ENCODE measurements around the gene TDP1. TPM values are rescaled to one million over a fixed set of nuclear protein-coding genes. Genes with fewer than 3 reads are reported as not detected.

Gene TDP1
- total and polyA plus RNA-seq, 2 of the 13 experiments (the other 11 are each of a cell fraction or from before 2014, with no cell fraction given): 16.4 to 31.2 TPM

GRCh38 chr14:89911010-89911919 lies 44.5 kb upstream of the TDP1 start (continued):
- no peak for TF ChIP-seq CREBL2 (CRISPR knock-in tag; IDR thresholded peaks at IDR 0.05; ENCODE audit: borderline replicate concordance)
- TF ChIP-seq ZNF205 (CRISPR knock-in tag; IDR thresholded peaks at IDR 0.05): no peak
- no peak for TF ChIP-seq ZNF567 (CRISPR knock-in tag; IDR thresholded peaks at IDR 0.05; ENCODE audit: borderline replicate concordance)
- TF ChIP-seq ZNF761 (CRISPR knock-in tag; conservative IDR thresholded peaks at IDR 0.05): no peak; the same call in 1 of the 2 replicates
- 0 out of 2 replicates have a peak, but pooled peaks have one; percentile 40 for TF ChIP-seq ZNF343 (CRISPR knock-in tag; IDR thresholded peaks at IDR 0.05)
- TF ChIP-seq ZNF333 (CRISPR knock-in tag; IDR thresholded peaks at IDR 0.05; ENCODE audit: borderline replicate concordance): no peak
- TF ChIP-seq ARID4A (CRISPR knock-in tag; IDR thresholded peaks at IDR 0.05; ENCODE audit: borderline replicate concordance): peak; percentile 34; the same call in 1 of the 2 replicates
- peak; percentile 81 for TF ChIP-seq FOXP4 (CRISPR knock-in tag; IDR thresholded peaks at IDR 0.05)
- no peak for TF ChIP-seq LBX2 (CRISPR knock-in tag; IDR thresholded peaks at IDR 0.05; ENCODE audit: borderline replicate concordance)
- TF ChIP-seq MED1 (CRISPR knock-in tag; IDR thresholded peaks at IDR 0.05): peak; percentile 86
- no peak for TF ChIP-seq PRDM10 (CRISPR knock-in tag; IDR thresholded peaks at IDR 0.05; ENCODE audit: low read depth)

Measured in HepG2 (cell line).